Measurements from ENCODE around the gene ZNF831.

ZNF831 gene

DNA sequence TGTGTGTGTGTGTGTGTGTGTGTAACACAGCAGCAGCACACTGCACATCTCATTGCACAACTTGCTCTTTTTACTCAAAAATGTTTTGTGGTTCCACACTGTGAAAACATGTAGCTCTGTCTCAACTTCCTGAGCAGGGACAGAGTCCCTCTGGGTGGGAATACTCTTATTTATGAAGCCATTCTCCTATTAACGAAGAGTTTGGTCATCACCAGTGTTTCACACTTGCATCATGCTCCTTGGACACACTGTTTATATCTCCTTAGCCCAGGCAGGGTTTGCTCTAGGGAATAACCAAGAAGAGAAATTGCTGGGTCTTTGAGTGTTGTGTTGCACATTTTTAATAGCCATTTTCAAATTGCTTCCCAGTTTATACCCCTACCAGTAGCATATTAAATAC, 53.6 kb downstream of the ZNF831 start:
- no peak for DNase-seq

DNA sequence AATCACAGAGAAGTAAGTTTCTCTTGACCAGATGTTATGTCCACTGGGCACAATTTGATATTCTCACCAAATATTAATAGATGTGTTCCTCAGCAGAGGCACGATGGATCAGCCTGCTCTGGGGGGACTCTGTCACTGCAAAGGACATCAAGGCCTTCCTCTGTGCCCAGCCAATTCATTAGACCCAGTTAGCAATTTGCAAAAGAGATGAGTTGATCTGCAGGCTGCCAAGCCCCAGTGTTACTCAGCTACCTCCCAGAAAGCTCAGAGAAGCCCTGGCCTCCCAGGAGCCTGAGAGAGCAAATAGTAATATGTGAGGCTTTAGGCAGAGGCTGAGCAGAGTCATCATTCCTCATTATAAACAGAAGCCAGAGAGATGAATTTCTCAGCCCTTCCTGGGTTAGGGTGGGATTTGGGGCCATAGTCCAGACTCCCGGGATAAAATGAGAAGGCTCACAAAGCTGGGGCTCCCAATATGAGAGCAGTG, 54.2 kb downstream of the ZNF831 start:
- no peak for DNase-seq

DNA sequence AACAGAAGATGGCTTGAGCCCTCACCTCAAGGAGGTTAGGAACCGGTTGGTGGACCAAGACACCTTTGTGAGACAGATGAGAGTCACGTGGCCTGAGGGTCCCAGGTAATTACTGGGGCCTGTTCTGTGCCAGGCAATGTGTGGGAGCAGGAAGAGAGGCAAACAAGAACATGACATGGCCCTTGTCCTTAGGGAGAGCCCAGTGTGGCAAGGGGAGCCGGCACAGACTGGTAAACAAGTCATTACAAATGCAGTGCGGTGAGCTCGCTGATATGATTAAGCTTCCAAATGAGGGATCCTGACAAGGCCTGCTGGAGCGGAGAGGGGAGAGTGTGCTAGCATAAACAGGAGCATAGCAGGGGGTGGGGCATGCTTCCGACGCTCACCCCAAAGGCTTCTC, 55.6 kb downstream of the ZNF831 start:
- DNase-seq, result no peak

DNA sequence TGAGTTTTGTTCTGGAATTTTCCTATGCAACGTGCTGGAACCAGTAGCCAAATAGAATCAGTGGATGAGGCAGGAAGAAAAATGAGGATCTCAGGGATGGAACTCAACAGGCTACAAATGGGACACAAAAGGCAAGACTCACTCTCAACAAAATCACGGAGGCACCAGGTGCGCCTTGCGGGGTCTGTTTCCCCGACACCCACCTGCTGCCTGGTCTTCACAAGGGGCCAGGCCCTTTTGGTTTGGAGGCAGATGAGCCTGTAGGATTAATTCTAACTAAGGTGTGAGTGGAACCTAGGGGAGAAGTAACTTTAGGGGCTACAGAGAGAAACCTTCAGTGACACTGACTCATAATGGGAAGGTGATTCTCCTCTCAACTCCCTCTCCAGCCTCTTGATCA, 56.5 kb downstream of the ZNF831 start:
- no peak for DNase-seq

DNA sequence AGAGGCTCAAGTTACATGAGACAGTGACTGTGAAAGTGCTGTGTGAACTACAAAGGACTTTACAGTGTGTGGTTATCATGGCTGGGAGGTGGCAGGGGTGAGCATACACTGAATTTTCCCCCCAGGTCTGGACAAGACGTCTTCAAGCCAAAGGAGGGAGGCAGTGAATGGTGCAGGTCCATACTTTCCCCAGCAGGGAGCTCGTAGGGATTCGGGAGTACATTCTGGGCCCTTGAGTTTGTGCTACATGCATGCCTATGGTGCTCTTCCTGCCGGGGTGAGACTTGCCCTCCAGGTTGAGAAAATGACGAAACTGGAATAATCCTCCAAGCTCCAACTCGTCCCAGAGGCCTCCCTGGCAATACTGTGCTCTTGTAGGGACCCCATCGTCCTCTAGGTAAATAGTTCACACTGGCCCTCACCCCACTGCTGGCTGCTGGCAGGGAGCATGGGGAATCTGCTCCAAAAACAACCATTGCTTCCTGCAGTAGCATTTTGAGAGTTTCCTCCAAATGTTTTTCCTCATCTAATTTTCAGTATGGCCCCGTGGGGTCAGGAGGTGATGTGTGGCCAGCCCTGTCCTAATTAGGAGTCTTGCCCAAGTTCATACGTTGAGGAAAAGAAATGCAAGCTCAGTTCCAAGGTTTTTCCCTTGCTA, 57.6 kb downstream of the ZNF831 start:
- peak; percentile 58 for DNase-seq

DNA sequence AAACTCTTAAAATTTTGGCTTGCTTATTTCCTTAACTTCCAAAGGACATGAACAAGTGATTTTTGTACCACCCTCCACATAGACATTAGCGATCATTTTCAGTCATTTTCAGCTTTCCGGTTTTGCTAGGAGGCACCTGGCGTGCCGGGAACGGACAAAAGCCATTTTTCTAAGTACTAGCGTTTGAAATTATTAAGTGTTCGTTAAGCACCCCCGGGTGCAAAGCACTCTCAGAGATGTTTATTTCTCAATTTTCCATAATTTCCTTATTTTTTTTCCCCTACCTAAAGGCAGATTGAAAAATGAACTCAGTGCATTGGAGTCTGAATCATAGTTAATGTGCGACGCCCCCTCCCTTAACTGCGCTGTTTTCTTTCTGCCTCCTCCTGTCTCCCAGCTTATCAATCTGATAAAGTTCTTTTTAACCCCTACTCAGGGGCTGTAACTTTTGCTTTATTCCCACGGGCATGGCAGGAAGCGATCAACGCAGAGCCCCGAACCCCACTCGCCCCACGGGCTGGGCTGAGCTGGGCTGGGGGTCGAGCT, 58.2 kb downstream of the ZNF831 start:
- DNase-seq, result no peak

DNA sequence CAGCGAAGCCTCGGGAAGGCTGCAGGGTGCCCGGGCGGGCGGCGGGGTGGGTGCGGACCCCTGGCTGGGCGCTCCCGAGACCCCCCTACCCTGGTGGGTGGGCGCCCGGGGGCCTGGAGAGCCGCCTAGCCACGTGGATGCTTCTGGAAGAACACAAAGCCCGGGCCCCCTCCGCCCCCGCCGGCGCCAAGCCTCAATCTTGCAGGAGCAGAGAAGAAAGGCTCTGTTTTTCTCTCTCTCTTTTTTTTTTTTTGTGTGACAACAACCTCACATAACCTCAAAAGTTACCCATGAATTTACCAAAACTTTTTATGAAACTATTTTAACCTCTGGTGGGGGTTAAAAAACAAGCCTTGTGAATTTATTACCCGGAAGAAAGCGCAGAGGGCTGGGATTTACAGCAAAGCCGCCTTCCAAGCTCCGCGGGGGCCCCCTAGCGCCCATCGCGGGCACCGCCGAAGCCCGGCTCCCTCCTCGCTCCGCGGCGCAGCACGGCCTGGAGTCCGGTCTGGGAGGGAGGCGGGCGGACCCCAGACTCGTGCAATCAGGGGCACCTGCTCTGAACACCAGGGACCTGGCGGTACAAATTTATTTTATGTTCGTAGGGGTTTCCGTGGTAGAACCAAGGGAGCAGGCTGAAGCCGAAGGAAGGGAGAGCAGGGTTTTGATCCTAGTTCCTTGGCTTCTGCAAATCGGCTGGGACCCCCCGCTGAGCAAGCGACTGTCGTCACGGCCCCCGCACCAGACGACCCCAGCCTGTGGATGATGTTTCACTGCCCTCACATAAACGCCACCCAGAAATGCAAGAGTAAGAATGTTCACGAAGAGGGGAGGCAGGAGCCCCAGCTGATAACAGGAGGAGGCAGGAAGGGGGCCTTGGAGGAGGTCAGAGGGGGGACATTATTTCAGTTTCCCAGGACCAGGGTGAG, 58.9 kb downstream of the ZNF831 start:
- DNase-seq, result peak; percentile 80

DNA sequence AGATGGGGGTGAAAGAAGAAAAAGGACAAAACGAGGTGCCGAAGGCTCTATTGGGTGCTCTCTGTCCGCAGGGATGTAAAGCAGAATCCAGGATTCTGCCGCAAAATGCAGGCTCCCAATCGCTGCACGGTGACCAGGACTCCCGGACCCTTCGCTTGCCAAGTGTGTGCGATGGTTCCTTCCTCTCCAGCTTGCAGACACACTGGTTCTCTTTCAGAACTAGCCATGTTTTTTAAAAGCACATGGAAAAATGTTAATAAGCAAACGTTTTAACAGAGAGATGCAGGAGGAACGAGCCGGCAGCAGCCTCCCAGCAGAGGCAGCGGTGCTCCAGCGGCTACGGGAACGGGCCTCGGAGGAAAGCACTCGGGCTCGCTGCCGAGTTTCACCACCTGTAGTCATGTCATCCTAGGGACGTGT, 59.6 kb downstream of the ZNF831 start:
- DNase-seq, result peak; percentile 55

DNA sequence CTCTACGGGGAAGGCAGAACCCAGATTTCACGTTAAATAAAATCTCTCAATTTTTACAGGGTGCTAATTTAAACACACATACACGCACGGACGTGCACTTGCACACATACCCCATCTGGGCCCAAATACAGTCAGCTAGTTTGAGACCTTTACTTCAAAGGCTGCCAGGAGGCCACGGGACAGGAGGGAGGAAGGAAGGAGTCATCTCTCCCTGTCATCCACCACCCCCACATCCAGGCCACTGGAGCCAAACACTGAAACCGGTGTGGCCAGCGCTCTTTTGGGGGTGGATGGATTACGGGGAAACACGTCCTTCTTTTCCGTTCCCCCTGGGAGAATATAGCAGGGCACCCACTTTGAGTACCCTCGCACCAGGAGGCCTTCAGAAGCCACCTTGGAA, 60.1 kb downstream of the ZNF831 start:
- DNase-seq, result no peak

DNA sequence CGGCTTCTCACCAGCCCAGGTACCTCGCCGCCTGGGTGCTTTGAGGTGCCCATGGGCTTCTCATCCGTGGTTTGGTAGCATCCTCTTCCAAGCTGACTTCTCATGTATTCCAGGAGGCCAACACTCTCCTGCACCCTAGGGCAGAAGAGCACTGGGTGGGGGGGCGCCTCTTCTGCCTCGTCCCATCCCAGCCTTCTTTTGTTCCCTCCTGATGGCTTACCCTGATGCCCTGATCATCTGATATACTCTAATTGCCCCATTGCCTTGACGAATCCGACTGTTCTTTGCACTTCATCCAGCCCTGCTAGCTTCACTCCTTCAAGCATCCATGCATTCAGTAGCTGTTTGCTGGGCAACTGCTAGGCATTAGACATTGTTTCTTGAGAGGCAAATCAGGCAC, 60.6 kb downstream of the ZNF831 start:
- DNase-seq, result no peak

DNA sequence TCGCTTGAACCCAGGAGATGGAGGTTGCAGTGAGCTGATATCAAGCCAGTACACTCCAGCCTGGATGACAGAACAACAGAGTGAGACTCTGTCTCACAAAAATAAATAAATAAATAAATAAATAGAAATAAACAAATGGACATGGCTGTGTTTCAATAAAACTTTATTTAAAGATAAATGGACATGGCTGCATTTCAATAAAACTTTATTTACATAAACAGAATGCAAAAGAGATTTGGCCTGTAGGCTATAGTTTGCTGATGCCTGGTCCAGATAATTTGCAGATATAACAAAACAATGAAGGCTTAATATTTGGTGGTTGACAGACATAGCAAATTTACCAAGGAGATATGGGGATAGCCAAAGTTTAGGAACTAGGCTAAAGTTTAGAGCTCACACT, 66.8 kb downstream of the ZNF831 start:
- no peak for DNase-seq

DNA sequence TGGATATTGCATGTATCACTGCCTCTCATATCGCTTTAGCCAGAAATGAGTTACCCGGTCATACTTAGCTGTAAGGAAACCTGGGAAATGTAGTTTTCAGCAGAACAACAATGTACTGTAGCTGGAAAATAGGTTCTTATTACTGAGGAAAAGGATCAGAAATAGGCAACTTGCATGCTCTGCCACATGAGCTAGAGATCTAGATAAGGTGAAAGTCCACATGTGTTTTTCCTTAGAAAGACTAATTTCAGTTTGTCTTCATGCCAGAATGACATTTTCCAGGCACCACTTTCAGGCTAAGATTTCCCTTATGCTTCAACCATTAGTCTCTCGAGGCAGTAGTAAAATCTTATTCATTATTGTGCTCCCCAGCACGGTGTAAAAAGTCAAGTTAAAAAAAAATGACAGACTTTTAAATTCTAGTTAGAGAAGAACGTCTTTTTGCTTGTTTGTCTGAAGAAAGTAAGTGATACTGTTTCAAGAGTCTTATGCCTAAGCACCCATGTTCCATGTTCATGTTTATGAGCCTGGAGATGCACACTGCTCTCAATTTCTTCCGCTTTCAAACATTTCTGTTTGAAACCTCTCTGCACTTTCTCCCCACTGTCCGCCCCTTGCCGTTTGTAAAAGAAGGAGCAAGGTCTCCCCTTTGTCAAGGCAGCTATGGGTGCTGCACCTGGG, 67.6 kb downstream of the ZNF831 start:
- no peak for DNase-seq

DNA sequence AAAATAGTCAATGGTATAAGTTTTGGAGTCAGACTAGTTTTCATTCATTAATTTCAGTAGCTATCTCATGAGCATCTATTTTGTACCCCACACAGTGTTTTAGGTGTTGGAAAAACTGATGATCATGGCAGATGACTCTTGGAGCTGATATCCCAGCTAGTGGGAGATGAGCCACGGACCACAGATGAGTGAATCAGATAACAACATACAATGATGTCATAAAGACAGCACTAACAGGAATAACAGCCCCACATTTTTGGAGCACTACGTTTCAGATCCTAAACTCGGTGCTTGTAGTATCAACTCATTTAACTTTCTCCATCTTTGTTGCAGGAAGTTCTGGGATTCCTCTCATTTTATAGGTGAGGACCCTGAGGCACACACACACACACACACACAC, 69.0 kb downstream of the ZNF831 start:
- DNase-seq, result no peak

DNA sequence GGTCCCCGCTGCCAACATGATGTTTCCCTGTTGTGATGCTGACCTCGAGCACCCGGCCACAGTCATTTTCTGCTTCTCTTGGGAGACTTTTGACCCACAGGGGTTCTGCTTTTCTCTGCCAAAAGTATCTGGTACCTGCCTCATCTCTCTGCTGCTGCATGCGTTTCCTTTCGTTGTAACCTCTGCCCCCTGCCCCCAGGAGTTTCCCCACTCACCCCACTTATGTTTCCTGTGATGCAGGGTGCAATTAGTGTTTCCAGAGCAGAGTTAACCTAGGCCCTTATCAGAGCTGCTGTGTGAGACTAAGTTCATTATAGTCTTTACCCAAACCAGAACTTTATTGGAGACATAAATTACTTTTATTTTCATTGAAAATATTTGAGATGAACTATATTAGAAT, 71.6 kb downstream of the ZNF831 start:
- DNase-seq, result no peak

DNA sequence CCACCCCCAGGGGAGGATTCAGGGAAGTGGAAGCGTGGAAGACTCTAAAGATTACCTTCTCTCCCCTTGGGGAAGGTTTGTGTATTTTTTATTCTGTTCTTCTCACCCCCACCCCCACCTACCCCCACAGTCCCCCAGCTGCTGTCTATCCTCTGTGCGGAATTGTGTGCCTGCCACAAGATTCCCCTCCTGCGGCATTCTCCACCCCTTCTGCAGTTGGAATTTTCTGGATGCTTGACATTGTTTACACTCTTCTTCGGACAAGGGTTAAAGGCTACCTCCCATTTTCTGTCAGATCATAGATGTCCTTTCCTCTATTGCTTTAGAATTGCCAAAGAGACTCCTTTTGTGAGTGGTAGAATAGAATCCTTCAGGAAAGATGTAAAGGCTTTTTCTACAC, 76.4 kb downstream of the ZNF831 start:
- no peak for DNase-seq

DNA sequence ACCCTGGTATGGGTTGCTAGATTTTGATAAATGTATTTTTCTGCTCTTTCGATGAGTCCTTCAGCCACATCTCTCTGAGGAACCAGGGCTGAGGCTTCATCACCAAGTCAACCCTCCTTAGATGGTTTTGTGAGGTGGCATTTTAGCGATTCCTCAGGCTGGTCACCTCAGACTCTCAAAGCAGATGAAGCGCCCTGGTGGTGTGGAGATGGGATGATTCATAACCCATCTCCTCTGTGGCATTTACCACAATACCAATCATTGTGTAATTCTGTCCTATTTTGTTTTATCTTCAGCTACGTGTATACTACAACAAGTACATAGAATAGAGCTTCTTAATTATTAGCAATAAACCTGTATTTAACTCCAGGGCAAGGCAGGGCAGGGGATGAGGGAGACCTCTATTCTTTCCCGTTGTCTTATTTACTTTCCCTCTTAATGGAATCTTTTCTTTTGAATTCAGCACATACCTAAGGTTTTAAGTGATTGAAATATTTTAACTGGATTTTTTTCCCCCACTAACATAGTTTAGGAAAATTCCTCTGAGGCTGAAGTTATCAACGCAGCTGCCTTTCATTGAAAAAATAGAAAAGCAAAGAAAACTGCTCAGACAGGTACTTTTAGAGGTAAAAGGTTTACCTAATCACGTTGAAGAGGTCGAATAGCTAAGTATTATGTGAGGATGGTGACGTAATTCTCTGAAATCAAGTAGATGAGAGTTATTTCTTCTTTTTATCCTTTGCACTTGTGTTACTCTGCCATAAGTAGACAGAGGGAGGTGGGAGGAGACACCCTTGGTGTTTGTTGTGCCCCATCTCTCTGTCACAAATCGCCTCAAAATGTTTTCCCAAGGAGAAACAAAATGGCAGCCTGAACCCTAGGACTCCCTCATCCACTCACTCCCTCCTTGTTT, 79.3 kb downstream of the ZNF831 start:
- no peak for DNase-seq

DNA sequence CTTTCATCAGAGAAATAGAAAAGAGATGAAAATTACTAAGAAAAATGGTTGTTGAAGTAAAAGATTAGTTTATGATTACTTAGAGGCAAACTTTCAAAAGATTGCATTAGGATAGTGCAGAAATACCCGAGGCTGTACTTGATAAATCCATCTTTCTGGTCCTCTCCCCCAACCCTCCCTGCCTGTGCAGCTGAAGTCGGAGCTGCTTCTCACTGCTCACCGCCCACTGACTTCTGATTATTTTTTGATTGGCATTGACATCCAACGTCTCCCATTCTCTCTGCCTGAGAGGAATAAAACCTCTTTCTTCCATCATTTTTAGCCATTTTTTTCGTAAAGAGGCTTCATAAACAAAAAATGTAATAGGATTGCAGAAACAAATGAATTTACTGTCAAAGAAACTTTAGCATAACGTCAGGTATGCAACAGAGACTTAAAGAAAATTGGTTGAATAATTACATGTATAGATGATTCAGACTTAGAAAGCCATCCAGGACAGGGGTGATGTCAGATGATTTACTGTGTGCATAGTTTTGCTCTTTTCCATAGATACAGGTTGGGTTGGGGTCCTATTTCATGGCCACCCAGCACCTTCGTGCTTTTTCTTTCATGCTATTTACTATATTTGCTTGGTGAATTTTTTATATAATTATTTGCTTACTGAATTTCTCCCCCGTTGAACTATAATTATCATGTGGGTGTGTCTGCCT, 83.2 kb downstream of the ZNF831 start:
- DNase-seq, result no peak

DNA sequence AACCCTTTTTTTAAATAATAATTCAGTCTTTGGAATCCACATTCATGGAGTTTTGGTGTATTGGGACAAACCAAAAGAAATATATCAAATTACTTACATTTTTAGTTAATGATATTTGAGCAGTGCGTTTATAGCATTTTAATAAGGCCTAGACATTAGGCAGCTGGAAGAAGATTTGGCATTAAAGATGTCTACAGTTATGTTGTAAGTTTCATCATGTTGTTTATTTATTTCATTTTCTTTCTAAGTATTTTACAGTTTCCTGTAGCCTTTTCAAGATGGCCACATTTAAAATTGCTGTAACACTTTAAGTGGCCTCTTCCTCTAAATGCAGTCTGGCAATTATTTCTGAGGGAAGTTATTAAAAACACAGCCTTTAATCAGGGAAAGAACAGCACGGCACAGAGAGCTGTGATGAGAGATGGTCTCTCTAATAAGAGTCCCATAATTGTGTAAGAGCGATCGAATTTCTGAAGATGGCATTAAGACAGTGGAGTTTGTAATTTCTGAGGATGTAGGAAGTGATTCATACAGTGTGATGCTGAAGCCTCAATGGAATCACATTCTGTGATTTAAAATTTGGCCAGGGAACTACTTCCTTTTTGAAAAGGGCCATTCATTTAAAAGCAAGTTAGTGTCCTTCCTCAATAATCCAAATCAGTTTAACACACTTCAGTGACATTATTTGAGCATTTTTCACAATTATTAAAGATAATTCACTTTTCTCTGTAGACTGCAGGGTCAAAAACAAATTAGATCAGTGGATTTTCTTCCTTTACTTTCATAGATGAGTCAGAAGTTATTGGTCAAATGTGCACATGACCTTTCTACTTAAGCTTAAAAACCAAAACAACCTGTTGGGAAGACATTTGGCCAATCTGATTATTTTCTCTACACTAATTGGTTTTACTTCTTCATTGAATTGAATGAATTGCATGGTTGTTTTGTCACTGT, 84.4 kb downstream of the ZNF831 start:
- no peak for DNase-seq

DNA sequence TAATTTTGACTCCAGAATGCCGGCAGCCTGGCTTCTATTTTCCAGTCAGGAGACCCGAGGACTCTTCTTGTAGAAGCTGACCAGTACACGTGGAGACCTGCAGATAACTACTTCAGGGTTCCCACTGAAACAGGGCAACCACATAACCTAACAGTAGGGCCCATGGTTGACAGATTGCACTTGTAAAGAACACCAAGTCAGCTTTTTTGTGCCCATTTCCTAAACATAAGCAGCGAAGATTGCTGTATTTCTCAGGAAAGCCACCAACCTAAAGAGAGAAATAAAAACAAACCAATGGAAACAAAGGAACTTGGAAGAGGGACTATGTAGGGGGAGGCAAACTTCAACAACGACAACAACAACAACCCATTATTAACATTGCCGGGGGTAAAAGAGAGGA, 86.7 kb downstream of the ZNF831 start:
- no peak for DNase-seq

DNA sequence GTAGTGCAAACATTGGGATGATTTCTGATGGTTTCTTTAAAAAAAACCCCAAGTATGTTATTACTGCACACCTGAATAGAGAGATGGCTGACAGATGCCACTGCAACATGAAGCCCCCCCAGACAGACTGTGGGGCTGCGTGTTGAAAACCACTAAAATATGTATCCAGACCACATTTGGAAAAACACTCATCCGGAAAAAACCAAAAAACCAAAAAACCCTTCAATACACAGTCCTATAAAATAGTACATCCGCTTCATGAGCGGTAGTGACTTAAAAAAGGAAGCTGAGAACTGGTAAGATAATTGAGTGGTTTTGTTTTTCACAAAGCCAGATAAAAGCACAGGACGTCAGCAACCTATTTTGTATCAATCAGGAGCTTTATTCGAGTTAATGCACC, 89.7 kb downstream of the ZNF831 start:
- no peak for DNase-seq

Data from left hindlimb (tissue), 1 donor.